Mesodermal cell (in vitro differentiated cells): ENCODE results near the gene ATP6V1B1.
"Not testable (repeated sequence)": the region's sequence is repeated elsewhere in the genome, so short reads cannot be mapped to it uniquely, and the experiment has no call there.

Experiments
- H3K27ac ChIP-seq: 2 replicates; pipeline ENCODE4 v1.7.0; 2013; ENCODE audit warnings: mild to moderate bottlenecking, low read depth, low read length, moderate library complexity; ENCODE audit not compliant: severe bottlenecking
- H3K36me3 ChIP-seq: 2 replicates; pipeline ENCODE4 v1.7.1; 2013; ENCODE audit warnings: mild to moderate bottlenecking, low read length, moderate library complexity; ENCODE audit not compliant: control insufficient read depth, insufficient read depth
- H3K4me1 ChIP-seq: one replicate; pipeline ENCODE4 v1.7.1; 2013; ENCODE audit warnings: mild to moderate bottlenecking, low read length; ENCODE audit not compliant: insufficient read depth, control insufficient read depth, poor library complexity, severe bottlenecking
- H3K4me3 ChIP-seq: 2 replicates; pipeline ENCODE4 v1.7.0; 2013; ENCODE audit warnings: low read length, control low read depth, mild to moderate bottlenecking; ENCODE audit not compliant: insufficient read depth, poor library complexity, severe bottlenecking; ENCODE audit errors: extremely low read depth
- H3K9me3 ChIP-seq: 2 replicates; pipeline ENCODE4 v1.7.1; 2013; ENCODE audit warnings: mild to moderate bottlenecking, low read length, moderate library complexity; ENCODE audit not compliant: control insufficient read depth
- WGBS, 2 experiments: methylation state at CpG; one replicate each; pipeline ENCODE4 v1.1.5; 2013; ENCODE audit warnings: missing lambda C conversion rate in 2 of 2; ENCODE audit not compliant: insufficient coverage in 2 of 2; 5-methylcytosine and 5-hydroxymethylcytosine counted together

ATP6V1B1 gene

GRCh38 chr2:70994699-70995425 lies 59.2 kb downstream of the ATP6V1B1 start, which contains the start of gene TEX261:
TEX261 (minus strand) TSS chr2:70994873; CDS start chr2:70994757, 116 bp downstream.
- Histone ChIP-seq H3K9me3 (no peaks in the 10 kb centered on the region), H3K4me1 (no peaks in the 10 kb centered on the region), H3K36me3 (peaks cover 24% of the 10 kb centered on the region), H3K27ac (no peak within 1 kb of the TSS), H3K4me3 (peak within 1 kb of the TSS; percentile 92)
- 0 to 2% methylated on average over 36 to 37 of the region's 65 CpGs for WGBS, 2 experiments

- H3K9me3 ChIP-seq, result no peaks in the 10 kb centered on the region
- WGBS, 2 experiments, result 2 to 4% methylated on average over 7 to 8 of the region's 11 CpGs
- no peak overlapping the region for H3K27ac ChIP-seq
- peak overlapping the region; percentile 92 for H3K4me3 ChIP-seq
- H3K4me1 ChIP-seq, result no peaks in the 10 kb centered on the region
- peaks cover 19% of the 10 kb centered on the region for H3K36me3 ChIP-seq
Observed at GRCh38 chr2:70995426-70995729, 59.7 kb downstream of the ATP6V1B1 start.

GRCh38 chr2:70998885-70999284 lies 63.2 kb downstream of the ATP6V1B1 start:
- 80 to 83% methylated on average over 1 of the region's 4 CpGs for whole genome bisulfite sequencing, 2 experiments
- not testable (repeated sequence) for H3K9me3 ChIP-seq, H3K4me3 ChIP-seq, H3K4me1 ChIP-seq, H3K36me3 ChIP-seq, H3K27ac ChIP-seq

GRCh38 chr2:70999362-70999761 lies 63.7 kb downstream of the ATP6V1B1 start:
- 87% methylated on average over 2 of the region's 2 CpGs; no CpG with 5 or more reads in 1 of the 2 experiments for WGBS, 2 experiments
- no peaks in the 10 kb centered on the region for H3K9me3 ChIP-seq
- peaks cover 5% of the 10 kb centered on the region for H3K4me1 ChIP-seq
- H3K4me3 ChIP-seq, result no peak overlapping the region
- no peaks in the 10 kb centered on the region for H3K36me3 ChIP-seq
- H3K27ac ChIP-seq, result no peak overlapping the region

GRCh38 chr2:70999931-71000330 lies 64.2 kb downstream of the ATP6V1B1 start:
- 91 to 95% methylated on average over 4 to 9 of the region's 10 CpGs for WGBS, 2 experiments
- H3K4me1 ChIP-seq, H3K27ac ChIP-seq, H3K36me3 ChIP-seq, H3K9me3 ChIP-seq, H3K4me3 ChIP-seq: not testable (repeated sequence)

- H3K36me3 ChIP-seq, result no peaks in the 10 kb centered on the region
- WGBS, 2 experiments, result 20 to 27% methylated on average over 12 to 16 of the region's 21 CpGs
- no peak overlapping the region for H3K4me3 ChIP-seq
- no peak overlapping the region for H3K27ac ChIP-seq
- peaks cover 5% of the 10 kb centered on the region for H3K4me1 ChIP-seq
- no peaks in the 10 kb centered on the region for H3K9me3 ChIP-seq
Observed at GRCh38 chr2:71000780-71001591, 65.3 kb downstream of the ATP6V1B1 start.

- H3K27ac ChIP-seq, result no peak overlapping the region
- WGBS, 2 experiments, result 83% methylated on average over 1 of the region's 5 CpGs; no CpG with 5 or more reads in 1 of the 2 experiments
- H3K4me3 ChIP-seq, result no peak overlapping the region
- H3K36me3 ChIP-seq, result no peaks in the 10 kb centered on the region
- peaks cover 5% of the 10 kb centered on the region for H3K4me1 ChIP-seq
- no peaks in the 10 kb centered on the region for H3K9me3 ChIP-seq
Observed at GRCh38 chr2:71001592-71001927, 65.9 kb downstream of the ATP6V1B1 start.

DNA sequence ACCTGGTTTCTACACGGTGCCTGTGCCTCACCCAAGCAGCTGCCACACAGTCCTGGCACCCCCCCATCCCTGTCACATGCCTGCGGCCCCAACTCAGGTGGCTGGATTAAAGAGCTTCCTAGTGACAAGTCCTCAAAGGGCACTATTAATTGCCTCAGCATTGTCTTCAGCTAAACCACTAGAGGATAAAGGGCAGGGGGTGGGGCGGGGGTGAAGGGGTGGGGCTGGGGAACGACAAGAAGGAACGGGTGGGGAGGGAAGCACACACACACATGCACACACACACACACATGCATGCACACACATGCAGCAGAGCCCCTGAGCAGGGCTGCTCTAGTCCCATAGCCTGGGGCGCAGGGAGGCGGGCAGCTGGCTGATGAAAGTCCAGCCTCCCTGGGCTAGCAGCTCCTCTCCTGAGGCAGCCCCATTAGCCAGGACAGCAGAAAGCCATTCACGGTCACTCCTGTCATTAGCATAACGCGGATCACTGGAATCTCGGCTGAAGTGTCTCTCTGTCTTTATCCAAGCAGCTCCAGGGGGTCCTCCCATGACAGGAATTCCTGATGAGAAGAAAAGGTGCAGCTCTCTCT lies 66.4 kb downstream of the ATP6V1B1 start:
- Histone ChIP-seq H3K4me1 (peaks cover 5% of the 10 kb centered on the region), H3K27ac (no peak overlapping the region), H3K36me3 (no peaks in the 10 kb centered on the region), H3K9me3 (no peaks in the 10 kb centered on the region), H3K4me3 (no peak overlapping the region)
- 2 to 15% methylated on average over 6 to 8 of the region's 11 CpGs for WGBS, 2 experiments

DNA sequence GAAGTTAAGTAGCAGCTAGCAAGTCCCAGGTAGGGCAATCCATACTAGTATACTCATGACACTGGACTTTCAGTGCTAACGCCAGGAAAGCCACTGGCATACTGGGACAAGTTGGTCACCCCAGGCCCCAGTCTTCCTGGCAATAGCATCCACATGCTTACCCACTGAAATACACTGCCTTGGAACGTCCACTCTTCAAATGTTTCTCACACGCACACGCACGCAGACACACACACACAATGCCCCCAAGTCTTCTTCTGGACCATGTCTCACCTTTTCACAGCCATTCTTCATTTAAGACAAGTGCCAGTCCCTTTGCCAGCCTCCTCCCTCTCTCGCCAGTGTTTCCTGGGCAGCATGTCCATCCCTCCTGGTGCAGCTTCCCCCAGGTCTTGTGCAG lies 67.7 kb downstream of the ATP6V1B1 start:
- no peaks in the 10 kb centered on the region for H3K36me3 ChIP-seq
- H3K9me3 ChIP-seq, result no peaks in the 10 kb centered on the region
- 94 to 96% methylated on average over 5 to 6 of the region's 6 CpGs for WGBS, 2 experiments
- no peak overlapping the region for H3K27ac ChIP-seq
- H3K4me1 ChIP-seq, result peaks cover 5% of the 10 kb centered on the region
- H3K4me3 ChIP-seq, result no peak overlapping the region

GRCh38 chr2:71003966-71004755 lies 68.5 kb downstream of the ATP6V1B1 start:
- 95% methylated on average over 7 to 9 of the region's 11 CpGs for WGBS, 2 experiments
- no peak overlapping the region for H3K4me3 ChIP-seq
- H3K9me3 ChIP-seq, result no peaks in the 10 kb centered on the region
- H3K27ac ChIP-seq, result no peak overlapping the region
- peaks cover 5% of the 10 kb centered on the region for H3K4me1 ChIP-seq
- H3K36me3 ChIP-seq, result no peaks in the 10 kb centered on the region
